SK-N-SH (cell line): Measurements from ENCODE around the gene FGF10. TPM values are rescaled to one million over a fixed set of nuclear protein-coding genes. Genes with fewer than 3 reads are reported as not detected.

Experiments
- CTCF ChIA-PET: fragments of 300-600, 350-600 bp; formaldehyde crosslinking; extraction: SDS; loops from one replicate; lab custom pipeline; 2021; lab: Yijun Ruan, JAX
- POLR2A ChIA-PET: fragments of 350-600 bp; sonication (Branson Sonifier 250); formaldehyde crosslinking; extraction: SDS; loops from one replicate; lab custom pipeline; 2020; ENCODE audit warnings: antibody characterized with exemption, inconsistent platforms; lab: Yijun Ruan, JAX
- DNase-seq: peaks from one replicate; pipeline ENCODE4 v3.0.0; 2012
- H2AFZ ChIP-seq: fragments of 200-600 bp; sonication (generic); 2 replicates; pipeline ENCODE4 v1.8.1; 2016; ENCODE audit warnings: antibody characterized with exemption, mild to moderate bottlenecking, low read depth
- H3F3A ChIP-seq: fragments of 200-600 bp; sonication (generic); replicated peaks from 2 replicates; pipeline ENCODE3; 2016; ENCODE audit warnings: antibody characterized with exemption, mild to moderate bottlenecking; ENCODE audit not compliant: insufficient read depth
- H3K27ac ChIP-seq, 2 experiments: fragments of 200-500 bp in 1 of 2; fragments of 200-600 bp in 1 of 2; sonication (Bioruptor generic) in 1 of 2; sonication (generic), shearing (Covaris generic) in 1 of 2; 2 replicates each; pipeline versions ENCODE4 v1.5.1 to v1.6.1; 2014 to 2016; ENCODE audit warnings: low read depth in 2 of 2, inconsistent platforms in 1 of 2, low read length in 1 of 2, mild to moderate bottlenecking in 1 of 2, mixed read lengths in 1 of 2
- H3K27me3 ChIP-seq: fragments of 200-600 bp; sonication (generic), shearing (Covaris generic); 2 replicates; pipeline ENCODE4 v1.6.1; 2016; ENCODE audit warnings: mixed run types; ENCODE audit not compliant: insufficient read depth
- H3K36me3 ChIP-seq, 2 experiments: fragments of 200-500 bp in 1 of 2; fragments of 200-600 bp in 1 of 2; sonication (Bioruptor generic) in 1 of 2; sonication (generic) in 1 of 2; replicated peaks in 1 of 2; 2 replicates each; pipeline versions ENCODE3 to v1.5.1; 2014 to 2016; ENCODE audit warnings: low read length in 1 of 2, mild to moderate bottlenecking in 1 of 2; ENCODE audit not compliant: insufficient read depth in 2 of 2, control insufficient read depth in 1 of 2
- H3K4me1 ChIP-seq, 2 experiments: fragments of 200-500 bp in 1 of 2; fragments of 200-600 bp in 1 of 2; sonication (Bioruptor generic) in 1 of 2; sonication (generic), shearing (Covaris generic) in 1 of 2; 2 replicates each; pipeline versions ENCODE4 v1.5.1 to v1.6.1; 2014 to 2016; ENCODE audit warnings: low read depth in 1 of 2, low read length in 1 of 2, mixed run types in 1 of 2; ENCODE audit not compliant: insufficient read depth in 2 of 2, control insufficient read depth in 1 of 2
- H3K4me2 ChIP-seq: fragments of 200-600 bp; sonication (generic), shearing (Covaris generic); 2 replicates; pipeline ENCODE4 v1.6.1; 2017; ENCODE audit warnings: mixed run types
- H3K4me3 ChIP-seq, 2 experiments: fragments of 200-500 bp in 1 of 2; fragments of 200-600 bp in 1 of 2; sonication (Bioruptor generic) in 1 of 2; sonication (generic), shearing (Covaris generic) in 1 of 2; 2 replicates each; pipeline versions ENCODE4 v1.5.1 to v1.8.1; 2014 to 2016; ENCODE audit warnings: low read depth in 2 of 2, inconsistent platforms in 1 of 2, low read length in 1 of 2, mild to moderate bottlenecking in 1 of 2, mixed read lengths in 1 of 2, moderate library complexity in 1 of 2
- H3K79me2 ChIP-seq: fragments of 200-600 bp; sonication (generic); 2 replicates; pipeline ENCODE4 v1.8.1; 2017; ENCODE audit warnings: mild to moderate bottlenecking; ENCODE audit not compliant: insufficient read depth
- H3K9ac ChIP-seq: fragments of 200-600 bp; sonication (generic); 2 replicates; pipeline ENCODE4 v1.6.1; 2017; ENCODE audit warnings: mixed run types
- H3K9me2 ChIP-seq: fragments of 200-600 bp; sonication (generic); 2 replicates; pipeline ENCODE4 v1.6.1; 2017; ENCODE audit warnings: mixed run types
- H3K9me3 ChIP-seq: fragments of 200-600 bp; sonication (generic); 2 replicates; pipeline ENCODE4 v1.6.1; 2017; ENCODE audit warnings: mixed run types, mild to moderate bottlenecking, moderate library complexity
- H4K20me1 ChIP-seq: fragments of 200-600 bp; sonication (generic); 2 replicates; pipeline ENCODE4 v1.6.1; 2017; ENCODE audit warnings: mild to moderate bottlenecking, mixed run types; ENCODE audit not compliant: insufficient read depth
- CHD2 ChIP-seq: fragments of 150-350 bp; IDR thresholded peaks from 2 replicates; pipeline ENCODE4 v1.6.1; 2018; ENCODE audit warnings: low read length; ENCODE audit not compliant: partially characterized antibody
- FOXJ3 ChIP-seq: sonication (generic); formaldehyde crosslinking; IDR thresholded peaks from 2 replicates; pipeline ENCODE4 v1.5.1; 2020; ENCODE audit warnings: mild to moderate bottlenecking, missing genetic modification reagents
- GABPA ChIP-seq: IDR thresholded peaks from 2 replicates; pipeline ENCODE4 v1.4.0; 2012; ENCODE audit warnings: low read depth, mild to moderate bottlenecking
- GATA2 ChIP-seq: sonication (generic); formaldehyde crosslinking; IDR thresholded peaks from 2 replicates; pipeline ENCODE4 v1.5.0; 2020; ENCODE audit warnings: mild to moderate bottlenecking, missing genetic modification reagents
- IRF3 ChIP-seq: fragments of 150-350 bp; IDR thresholded peaks from 2 replicates; pipeline ENCODE4 v1.6.1; 2016; ENCODE audit warnings: mild to moderate bottlenecking, low read depth, low read length
- MXI1 ChIP-seq: IDR thresholded peaks from 2 replicates; pipeline ENCODE4 v1.6.1; 2012; ENCODE audit warnings: mild to moderate bottlenecking, low read depth, low read length, improper control_type of control experiment
- NFIC ChIP-seq: IDR thresholded peaks from 2 replicates; pipeline ENCODE4 v1.4.0; 2012; ENCODE audit warnings: borderline replicate concordance
- NRF1 ChIP-seq: IDR thresholded peaks from 2 replicates; pipeline ENCODE4 v1.6.1; 2012; ENCODE audit warnings: low read depth, mild to moderate bottlenecking, low read length
- POLR2AphosphoS5 ChIP-seq: IDR thresholded peaks from 2 replicates; pipeline ENCODE4 v1.6.1; 2012; ENCODE audit warnings: low read depth, low read length
- RCOR1 ChIP-seq: fragments of 150-350 bp; IDR thresholded peaks from 2 replicates; pipeline ENCODE4 v1.6.1; 2017; ENCODE audit warnings: antibody characterized with exemption, low read length
- RFX5 ChIP-seq: IDR thresholded peaks from 2 replicates; pipeline ENCODE4 v1.6.1; 2012; ENCODE audit warnings: mild to moderate bottlenecking, improper control_type of control experiment, low read length
- SIN3A ChIP-seq: IDR thresholded peaks from 2 replicates; pipeline ENCODE4 v1.6.1; 2012; ENCODE audit warnings: low read depth, mild to moderate bottlenecking, low read length, moderate library complexity, borderline replicate concordance
- SMC3 ChIP-seq: IDR thresholded peaks from 2 replicates; pipeline ENCODE4 v1.6.1; 2012; ENCODE audit warnings: low read depth, low read length, improper control_type of control experiment
- TEAD4 ChIP-seq: IDR thresholded peaks from 2 replicates; pipeline ENCODE4 v1.4.0; 2012; ENCODE audit warnings: mild to moderate bottlenecking, borderline replicate concordance; ENCODE audit not compliant: insufficient read depth
- YY1 ChIP-seq: IDR thresholded peaks from 2 replicates; pipeline ENCODE4 v1.4.0; 2012; ENCODE audit warnings: low read depth, mild to moderate bottlenecking
- ZBTB33 ChIP-seq: IDR thresholded peaks from 2 replicates; pipeline ENCODE4 v1.4.0; 2012; ENCODE audit warnings: low read depth, borderline replicate concordance
- WGBS: methylation state at CpG from one replicate; pipeline ENCODE4 v1.1.6; 2017; ENCODE audit warnings: low lambda C conversion rate; 5-methylcytosine and 5-hydroxymethylcytosine counted together
- polyA plus RNA-seq, 3 experiments: library from polyadenylated mRNA; depleted of rRNA; stranded (reverse); fragments of >200 nt; gene quantifications; 2 replicates each; pipeline ENCODE4 v1.2.3, GENCODE V29; 2012
- TF ChIP-seq, protein P1 (sequence below): IDR thresholded peaks from 2 replicates; pipeline ENCODE4 v1.4.0; 2012; ENCODE audit warnings: low read depth, borderline replicate concordance
- TF ChIP-seq, protein P2 (sequence below): IDR thresholded peaks from 2 replicates; pipeline ENCODE4 v1.4.0; 2012; ENCODE audit warnings: low read depth
- TF ChIP-seq, protein P3 (sequence below): fragments of 150-350 bp; IDR thresholded peaks from 2 replicates; pipeline ENCODE4 v1.6.1; 2017; ENCODE audit warnings: antibody characterized with exemption, low read length, low read depth, borderline replicate concordance

The FGF10 gene
- polyA plus RNA-seq, 1 of the 3 experiments (the other 2 are of a cell fraction): not detected

DNA sequence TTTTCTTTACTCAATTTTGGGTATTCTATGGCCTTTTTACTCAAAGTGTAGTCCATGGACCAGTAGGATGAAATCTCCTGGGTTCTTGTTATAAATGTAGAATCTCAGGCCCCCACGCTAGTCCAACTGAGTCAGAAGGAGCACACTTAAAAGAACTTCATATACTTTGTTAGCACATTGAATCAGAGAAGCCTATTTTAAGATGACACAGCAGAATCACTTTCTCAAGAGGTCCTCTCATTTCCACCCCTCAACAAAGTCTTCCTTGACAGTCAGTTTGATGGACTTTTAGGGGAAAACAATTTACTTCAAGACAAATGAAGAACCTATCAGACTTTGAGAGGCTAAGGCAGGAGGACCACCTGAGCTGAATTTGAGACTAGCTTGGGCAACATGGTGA is 37.7 kb upstream of the FGF10 start:
- Histone ChIP-seq H3K4me3 (no peak overlapping the region), H3K79me2 (no peaks in the 10 kb centered on the region), H3K27me3 (no peaks in the 10 kb centered on the region), H3K27ac (no peak overlapping the region), H4K20me1 (no peaks in the 10 kb centered on the region), H3K4me2 (no peak overlapping the region), H3K9me2 (no peaks in the 10 kb centered on the region), H2AFZ (no peak overlapping the region), H3K9ac (no peak overlapping the region), H3K9me3 (no peaks in the 10 kb centered on the region), H3F3A (no peaks in the 10 kb centered on the region), H3K4me1 (no peaks in the 10 kb centered on the region), H3K36me3 (no peaks in the 10 kb centered on the region)
- TF ChIP-seq TEAD4 (no peak), SIN3A (no peak), FOXJ3 (CRISPR knock-in tag) (no peak), RCOR1 (no peak)
- POLR2A ChIA-PET: no interaction called here
- no peak for DNase-seq
- CTCF ChIA-PET: no interaction called here
- WGBS: 0% methylated on average over 1 of the region's 1 CpG

- 0% methylated on average over 3 of the region's 3 CpGs for WGBS
- Histone ChIP-seq H2AFZ (no peak overlapping the region), H3K4me1 (no peaks in the 10 kb centered on the region), H4K20me1 (no peaks in the 10 kb centered on the region), H3K36me3 (no peaks in the 10 kb centered on the region), H3K9me3 (no peaks in the 10 kb centered on the region), H3K9ac (no peak overlapping the region), H3K9me2 (no peaks in the 10 kb centered on the region), H3K79me2 (no peaks in the 10 kb centered on the region), H3K4me3 (no peak overlapping the region)
- TF ChIP-seq GATA2 (CRISPR knock-in tag) (no peak), CHD2 (no peak), ZBTB33 (no peak), MXI1 (no peak), GABPA (no peak), TEAD4 (no peak), YY1 (no peak), SMC3 (no peak), POLR2AphosphoS5 (no peak), RFX5 (no peak), NRF1 (no peak), NFIC (no peak), IRF3 (no peak)
- TF ChIP-seq, protein P1, sequence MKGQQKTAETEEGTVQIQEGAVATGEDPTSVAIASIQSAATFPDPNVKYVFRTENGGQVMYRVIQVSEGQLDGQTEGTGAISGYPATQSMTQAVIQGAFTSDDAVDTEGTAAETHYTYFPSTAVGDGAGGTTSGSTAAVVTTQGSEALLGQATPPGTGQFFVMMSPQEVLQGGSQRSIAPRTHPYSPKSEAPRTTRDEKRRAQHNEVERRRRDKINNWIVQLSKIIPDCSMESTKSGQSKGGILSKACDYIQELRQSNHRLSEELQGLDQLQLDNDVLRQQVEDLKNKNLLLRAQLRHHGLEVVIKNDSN: no peak
- TF ChIP-seq, protein P2, sequence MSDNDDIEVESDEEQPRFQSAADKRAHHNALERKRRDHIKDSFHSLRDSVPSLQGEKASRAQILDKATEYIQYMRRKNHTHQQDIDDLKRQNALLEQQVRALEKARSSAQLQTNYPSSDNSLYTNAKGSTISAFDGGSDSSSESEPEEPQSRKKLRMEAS: no peak
- TF ChIP-seq, protein P3, sequence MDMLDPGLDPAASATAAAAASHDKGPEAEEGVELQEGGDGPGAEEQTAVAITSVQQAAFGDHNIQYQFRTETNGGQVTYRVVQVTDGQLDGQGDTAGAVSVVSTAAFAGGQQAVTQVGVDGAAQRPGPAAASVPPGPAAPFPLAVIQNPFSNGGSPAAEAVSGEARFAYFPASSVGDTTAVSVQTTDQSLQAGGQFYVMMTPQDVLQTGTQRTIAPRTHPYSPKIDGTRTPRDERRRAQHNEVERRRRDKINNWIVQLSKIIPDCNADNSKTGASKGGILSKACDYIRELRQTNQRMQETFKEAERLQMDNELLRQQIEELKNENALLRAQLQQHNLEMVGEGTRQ: no peak
- TF ChIP-seq, all 33 proteins: peak for 0
- H3K27me3 ChIP-seq: no peaks in the 10 kb centered on the region
- POLR2A ChIA-PET: no interaction called here
- no peak overlapping the region for H3K27ac ChIP-seq
- H3K4me2 ChIP-seq: no peak overlapping the region
- DNase-seq: no peak
- CTCF ChIA-PET: interaction anchor here (0.6 kb wide), 1 partner anchor 31 kb away, joined by 3 read pairs; no protein-coding TSS in a partner anchor
- no peaks in the 10 kb centered on the region for H3F3A ChIP-seq
Observed at GRCh38 chr5:44412286-44412685, 23.1 kb upstream of the FGF10 start.
